Neural progenitor cell (in vitro differentiated cells): ENCODE measurements around the gene MAP4K2. TPM values are rescaled to one million over a fixed set of nuclear protein-coding genes. Genes with fewer than 3 reads are reported as not detected.

Experiments
- DNase-seq: peaks from one replicate; pipeline ENCODE4 v3.0.0-alpha.2; 2016; ENCODE audit warnings: low spot score
- H2AFZ ChIP-seq: fragments of 200-600 bp; sonication (generic); replicated peaks from 2 replicates; pipeline ENCODE4 v1.6.1; 2016; ENCODE audit warnings: antibody characterized with exemption
- H3F3A ChIP-seq: fragments of 200-600 bp; sonication (generic); 2 replicates; pipeline ENCODE4 v1.6.1; 2016; ENCODE audit warnings: antibody characterized with exemption, low read depth
- H3K27ac ChIP-seq: fragments of 200-600 bp; sonication (generic); 2 replicates; pipeline ENCODE4 v1.5.1; 2016; ENCODE audit warnings: mild to moderate bottlenecking
- H3K27me3 ChIP-seq: fragments of 200-600 bp; sonication (generic); 2 replicates; pipeline ENCODE4 v1.6.1; 2016; ENCODE audit warnings: mild to moderate bottlenecking, moderate library complexity
- H3K36me3 ChIP-seq: fragments of 200-600 bp; sonication (generic); 2 replicates; pipeline ENCODE4 v1.5.1; 2016
- H3K4me1 ChIP-seq: fragments of 200-600 bp; sonication (generic); 2 replicates; pipeline ENCODE4 v1.6.1; 2016; ENCODE audit warnings: mixed run types
- H3K4me2 ChIP-seq: fragments of 200-600 bp; sonication (generic); 2 replicates; pipeline ENCODE4 v1.6.1; 2016
- H3K4me3 ChIP-seq: fragments of 200-600 bp; sonication (generic); 2 replicates; pipeline ENCODE4 v1.5.1; 2016
- H3K79me2 ChIP-seq: fragments of 200-600 bp; sonication (generic); 2 replicates; pipeline ENCODE4 v1.6.1; 2016; ENCODE audit warnings: low read depth
- H3K9ac ChIP-seq: fragments of 200-600 bp; sonication (generic); 2 replicates; pipeline ENCODE4 v1.6.1; 2016
- H3K9me3 ChIP-seq: fragments of 200-600 bp; sonication (generic); 2 replicates; pipeline ENCODE4 v1.5.1; 2016; ENCODE audit warnings: low read depth
- H4K20me1 ChIP-seq: fragments of 200-600 bp; sonication (generic); 2 replicates; pipeline ENCODE4 v1.6.1; 2016; ENCODE audit warnings: low read depth
- H3K27ac Mint-ChIP-seq: 3 replicates; pipeline ENCODE4 v1.8.0; 2021; ENCODE audit warnings: mixed read lengths
- H3K27me3 Mint-ChIP-seq: 2 replicates; pipeline ENCODE4 v1.8.0; 2022; ENCODE audit warnings: low read depth, mild to moderate bottlenecking, inconsistent platforms, moderate library complexity, mixed read lengths; ENCODE audit not compliant: insufficient read depth
- H3K36me3 Mint-ChIP-seq: 3 replicates; pipeline ENCODE4 v1.8.0; 2021; ENCODE audit warnings: mixed read lengths
- H3K4me1 Mint-ChIP-seq: 3 replicates; pipeline ENCODE4 v1.8.0; 2021; ENCODE audit warnings: mixed read lengths
- H3K4me3 Mint-ChIP-seq: 3 replicates; pipeline ENCODE4 v1.8.0; 2021; ENCODE audit warnings: mild to moderate bottlenecking, moderate library complexity, mixed read lengths
- H3K9me3 Mint-ChIP-seq: 3 replicates; pipeline ENCODE4 v1.8.0; 2020; ENCODE audit warnings: mixed read lengths
- CTCF ChIP-seq: fragments of 200-600 bp; sonication (generic); IDR thresholded peaks from 2 replicates; pipeline ENCODE4 v1.5.1; 2017; ENCODE audit warnings: antibody characterized with exemption, mild to moderate bottlenecking
- EZH2 ChIP-seq: fragments of 200-600 bp; sonication (generic); IDR thresholded peaks from 2 replicates; pipeline ENCODE4 v1.6.1; 2017; ENCODE audit warnings: antibody characterized with exemption, mild to moderate bottlenecking, moderate library complexity
- EZH2phosphoT487 ChIP-seq: fragments of 200-600 bp; sonication (generic); IDR thresholded peaks from 2 replicates; pipeline ENCODE4 v1.6.1; 2017; ENCODE audit warnings: antibody characterized with exemption
- total RNA-seq: library from RNA; depleted of rRNA; stranded (reverse); fragments of >200 nt; gene quantifications from 2 replicates; pipeline ENCODE4 v1.2.3, GENCODE V29; 2015; ENCODE audit warnings: low replicate concordance

The MAP4K2 gene
- total RNA-seq, 1 donor from 2014 or later, result 15.8 TPM

GRCh38 chr11:64787526-64788320 lies 15.3 kb downstream of the MAP4K2 start:
- no peaks in the 10 kb centered on the region for H3K79me2 ChIP-seq
- H3K9ac ChIP-seq, result no peak overlapping the region
- no peak overlapping the region for H2AFZ ChIP-seq
- DNase-seq, result peak; percentile 77
- peaks cover 3% of the 10 kb centered on the region for H3K27me3 Mint-ChIP-seq
- H3K9me3 ChIP-seq, result no peaks in the 10 kb centered on the region
- H3K4me1 ChIP-seq, result no peaks in the 10 kb centered on the region
- no peaks in the 10 kb centered on the region for H3K27me3 ChIP-seq
- H3F3A ChIP-seq, result peaks cover 3% of the 10 kb centered on the region
- H3K27ac ChIP-seq, result no peak overlapping the region
- no peaks in the 10 kb centered on the region for H3K36me3 Mint-ChIP-seq
- no peak overlapping the region for H3K4me2 ChIP-seq
- TF ChIP-seq CTCF, result peak; percentile 78
- TF ChIP-seq EZH2phosphoT487, result no peak
- H3K4me3 Mint-ChIP-seq, result no peak overlapping the region
- no peaks in the 10 kb centered on the region for H3K9me3 Mint-ChIP-seq
- H3K4me1 Mint-ChIP-seq, result no peaks in the 10 kb centered on the region
- H4K20me1 ChIP-seq, result no peaks in the 10 kb centered on the region
- H3K36me3 ChIP-seq, result no peaks in the 10 kb centered on the region
- H3K4me3 ChIP-seq, result no peak overlapping the region
- no peak overlapping the region for H3K27ac Mint-ChIP-seq

GRCh38 chr11:64786308-64786707 lies 16.7 kb downstream of the MAP4K2 start:
- no peak overlapping the region for H3K9ac ChIP-seq
- H3K27me3 ChIP-seq, result no peaks in the 10 kb centered on the region
- Mint-ChIP-seq H3K27me3 (peaks cover 2% of the 10 kb centered on the region), H3K4me1 (no peaks in the 10 kb centered on the region), H3K36me3 (no peaks in the 10 kb centered on the region), H3K4me3 (no peak overlapping the region), H3K27ac (no peak overlapping the region), H3K9me3 (no peaks in the 10 kb centered on the region)
- DNase-seq, result no peak
- no peak overlapping the region for H2AFZ ChIP-seq
- no peak overlapping the region for H3K4me2 ChIP-seq
- no peak for TF ChIP-seq EZH2phosphoT487
- no peak for TF ChIP-seq EZH2
- no peak for TF ChIP-seq CTCF
- no peak overlapping the region for H3K27ac ChIP-seq
- H4K20me1 ChIP-seq, result no peaks in the 10 kb centered on the region
- no peaks in the 10 kb centered on the region for H3K36me3 ChIP-seq
- H3K9me3 ChIP-seq, result no peaks in the 10 kb centered on the region
- peaks cover 3% of the 10 kb centered on the region for H3F3A ChIP-seq
- H3K4me3 ChIP-seq, result no peak overlapping the region
- H3K4me1 ChIP-seq, result no peaks in the 10 kb centered on the region
- no peaks in the 10 kb centered on the region for H3K79me2 ChIP-seq

- Mint-ChIP-seq H3K27ac (no peak overlapping the region), H3K27me3 (no peaks in the 10 kb centered on the region), H3K4me3 (no peak overlapping the region), H3K36me3 (no peaks in the 10 kb centered on the region), H3K4me1 (no peaks in the 10 kb centered on the region), H3K9me3 (no peaks in the 10 kb centered on the region)
- Histone ChIP-seq H3K79me2 (peaks cover 3% of the 10 kb centered on the region), H3K4me2 (no peak overlapping the region), H3K9me3 (no peaks in the 10 kb centered on the region), H3K9ac (no peak overlapping the region), H3K4me3 (no peak overlapping the region), H4K20me1 (no peaks in the 10 kb centered on the region), H3K27me3 (no peaks in the 10 kb centered on the region), H3F3A (peaks cover 6% of the 10 kb centered on the region), H3K4me1 (no peaks in the 10 kb centered on the region), H3K27ac (no peak overlapping the region), H3K36me3 (no peaks in the 10 kb centered on the region), H2AFZ (no peak overlapping the region)
- TF ChIP-seq EZH2phosphoT487, result no peak
- no peak for TF ChIP-seq EZH2
- DNase-seq, result no peak
Measured at GRCh38 chr11:64784813-64785581, 18.0 kb downstream of the MAP4K2 start.
